ENCODE measurements around the gene PREX1.

Gene PREX1

GRCh38 chr20:48743807-48744206, 84.0 kb downstream of the PREX1 start:
- TF ChIP-seq GLIS3 (CRISPR knock-in tag; IDR thresholded peaks at IDR 0.05) (no peak), PPARA (CRISPR knock-in tag; IDR thresholded peaks at IDR 0.05; ENCODE audit: borderline replicate concordance) (no peak), RARB (CRISPR knock-in tag; IDR thresholded peaks at IDR 0.05) (no peak), BACH2 (CRISPR knock-in tag; IDR thresholded peaks at IDR 0.05; ENCODE audit: borderline replicate concordance) (no peak), ISL1 (CRISPR knock-in tag; IDR thresholded peaks at IDR 0.05) (no peak), ZFP3 (CRISPR knock-in tag; IDR thresholded peaks at IDR 0.05) (no peak), TOX (CRISPR knock-in tag; IDR thresholded peaks at IDR 0.05; ENCODE audit: borderline replicate concordance) (no peak), ZNF70 (CRISPR knock-in tag; IDR thresholded peaks at IDR 0.05) (no peak), ARNTL (CRISPR knock-in tag; IDR thresholded peaks at IDR 0.05; ENCODE audit: borderline replicate concordance, low read depth) (no peak)
- TF ChIP-seq, protein P1, sequence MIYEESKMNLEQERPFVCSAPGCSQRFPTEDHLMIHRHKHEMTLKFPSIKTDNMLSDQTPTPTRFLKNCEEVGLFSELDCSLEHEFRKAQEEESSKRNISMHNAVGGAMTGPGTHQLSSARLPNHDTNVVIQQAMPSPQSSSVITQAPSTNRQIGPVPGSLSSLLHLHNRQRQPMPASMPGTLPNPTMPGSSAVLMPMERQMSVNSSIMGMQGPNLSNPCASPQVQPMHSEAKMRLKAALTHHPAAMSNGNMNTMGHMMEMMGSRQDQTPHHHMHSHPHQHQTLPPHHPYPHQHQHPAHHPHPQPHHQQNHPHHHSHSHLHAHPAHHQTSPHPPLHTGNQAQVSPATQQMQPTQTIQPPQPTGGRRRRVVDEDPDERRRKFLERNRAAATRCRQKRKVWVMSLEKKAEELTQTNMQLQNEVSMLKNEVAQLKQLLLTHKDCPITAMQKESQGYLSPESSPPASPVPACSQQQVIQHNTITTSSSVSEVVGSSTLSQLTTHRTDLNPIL (CRISPR knock-in tag; IDR thresholded peaks at IDR 0.05; ENCODE audit: low read depth) = no peak
- ATAC-seq = no peak

DNA sequence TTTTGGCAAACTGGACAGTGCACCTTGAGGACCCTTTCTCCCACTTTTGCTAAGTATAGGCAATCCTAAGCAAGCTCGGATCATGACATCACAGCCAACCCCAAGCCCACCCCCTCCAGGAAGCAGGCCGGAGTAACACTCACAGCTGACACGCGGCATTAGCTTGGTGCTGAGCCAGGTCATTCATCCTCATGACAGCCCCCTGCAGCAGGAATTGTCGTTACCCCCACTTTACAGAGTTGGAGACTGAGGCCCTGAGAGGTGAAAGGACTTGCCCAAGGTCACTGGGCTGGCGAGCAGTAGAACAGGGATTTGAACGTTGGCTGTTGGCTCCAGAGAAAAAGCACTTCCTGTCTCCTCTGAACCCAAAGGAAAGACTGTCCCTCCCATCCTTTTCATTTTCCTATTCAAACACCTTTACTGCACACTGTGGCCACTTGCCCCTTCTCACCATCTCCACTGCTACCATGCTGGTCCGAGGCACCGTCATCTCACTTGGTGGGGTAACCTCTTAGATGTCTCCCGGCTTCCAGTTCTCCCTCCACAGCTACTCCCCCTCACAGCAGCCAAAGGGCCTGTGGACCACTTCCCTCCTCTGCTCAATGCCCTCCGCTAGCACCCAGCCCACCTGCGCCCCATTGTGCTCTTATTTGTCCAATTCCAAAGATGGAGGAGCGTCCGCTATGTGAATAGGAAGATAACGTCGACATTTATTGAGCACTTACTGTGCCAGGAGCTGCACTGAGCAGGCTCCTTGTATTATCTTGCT, 84.7 kb downstream of the PREX1 start:
- TF ChIP-seq ISL1 (CRISPR knock-in tag; IDR thresholded peaks at IDR 0.05) = no peak
- no peak for TF ChIP-seq ARNTL (CRISPR knock-in tag; IDR thresholded peaks at IDR 0.05; ENCODE audit: borderline replicate concordance, low read depth)
- TF ChIP-seq, protein P1 (CRISPR knock-in tag; IDR thresholded peaks at IDR 0.05; ENCODE audit: low read depth) = no peak
- no peak for TF ChIP-seq SNAI2 (CRISPR knock-in tag; IDR thresholded peaks at IDR 0.05)
- TF ChIP-seq GLIS3 (CRISPR knock-in tag; IDR thresholded peaks at IDR 0.05) = no peak
- TF ChIP-seq, protein P2, sequence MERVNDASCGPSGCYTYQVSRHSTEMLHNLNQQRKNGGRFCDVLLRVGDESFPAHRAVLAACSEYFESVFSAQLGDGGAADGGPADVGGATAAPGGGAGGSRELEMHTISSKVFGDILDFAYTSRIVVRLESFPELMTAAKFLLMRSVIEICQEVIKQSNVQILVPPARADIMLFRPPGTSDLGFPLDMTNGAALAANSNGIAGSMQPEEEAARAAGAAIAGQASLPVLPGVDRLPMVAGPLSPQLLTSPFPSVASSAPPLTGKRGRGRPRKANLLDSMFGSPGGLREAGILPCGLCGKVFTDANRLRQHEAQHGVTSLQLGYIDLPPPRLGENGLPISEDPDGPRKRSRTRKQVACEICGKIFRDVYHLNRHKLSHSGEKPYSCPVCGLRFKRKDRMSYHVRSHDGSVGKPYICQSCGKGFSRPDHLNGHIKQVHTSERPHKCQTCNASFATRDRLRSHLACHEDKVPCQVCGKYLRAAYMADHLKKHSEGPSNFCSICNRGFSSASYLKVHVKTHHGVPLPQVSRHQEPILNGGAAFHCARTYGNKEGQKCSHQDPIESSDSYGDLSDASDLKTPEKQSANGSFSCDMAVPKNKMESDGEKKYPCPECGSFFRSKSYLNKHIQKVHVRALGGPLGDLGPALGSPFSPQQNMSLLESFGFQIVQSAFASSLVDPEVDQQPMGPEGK (CRISPR knock-in tag; IDR thresholded peaks at IDR 0.05; ENCODE audit: borderline replicate concordance) = no peak
- TF ChIP-seq ESRRG (CRISPR knock-in tag; IDR thresholded peaks at IDR 0.05) = no peak
- no peak for TF ChIP-seq CSDC2 (CRISPR knock-in tag; IDR thresholded peaks at IDR 0.05)
- no peak for TF ChIP-seq ZNF565 (CRISPR knock-in tag; conservative IDR thresholded peaks at IDR 0.05; ENCODE audit: low read depth)
- ATAC-seq = no peak

DNA sequence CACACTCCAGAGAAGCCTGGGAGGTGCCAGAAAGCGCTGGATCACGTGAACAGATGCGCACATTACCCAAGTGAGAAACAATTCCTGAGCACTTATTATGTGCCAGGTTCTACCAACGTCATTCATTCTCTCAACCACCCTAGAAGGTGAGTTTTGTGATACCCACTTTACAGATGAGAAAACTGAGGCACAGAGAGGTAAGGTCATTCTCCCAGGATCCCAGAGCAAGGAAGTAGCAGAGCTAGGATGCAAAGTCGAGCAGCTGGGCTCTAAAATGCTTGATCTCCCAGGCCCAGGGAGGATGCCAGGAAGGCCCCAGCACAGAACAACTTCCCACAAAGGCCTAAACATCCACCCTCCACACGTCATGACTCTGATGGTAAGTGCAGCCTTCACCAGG, 85.6 kb downstream of the PREX1 start:
- TF ChIP-seq, protein P3, sequence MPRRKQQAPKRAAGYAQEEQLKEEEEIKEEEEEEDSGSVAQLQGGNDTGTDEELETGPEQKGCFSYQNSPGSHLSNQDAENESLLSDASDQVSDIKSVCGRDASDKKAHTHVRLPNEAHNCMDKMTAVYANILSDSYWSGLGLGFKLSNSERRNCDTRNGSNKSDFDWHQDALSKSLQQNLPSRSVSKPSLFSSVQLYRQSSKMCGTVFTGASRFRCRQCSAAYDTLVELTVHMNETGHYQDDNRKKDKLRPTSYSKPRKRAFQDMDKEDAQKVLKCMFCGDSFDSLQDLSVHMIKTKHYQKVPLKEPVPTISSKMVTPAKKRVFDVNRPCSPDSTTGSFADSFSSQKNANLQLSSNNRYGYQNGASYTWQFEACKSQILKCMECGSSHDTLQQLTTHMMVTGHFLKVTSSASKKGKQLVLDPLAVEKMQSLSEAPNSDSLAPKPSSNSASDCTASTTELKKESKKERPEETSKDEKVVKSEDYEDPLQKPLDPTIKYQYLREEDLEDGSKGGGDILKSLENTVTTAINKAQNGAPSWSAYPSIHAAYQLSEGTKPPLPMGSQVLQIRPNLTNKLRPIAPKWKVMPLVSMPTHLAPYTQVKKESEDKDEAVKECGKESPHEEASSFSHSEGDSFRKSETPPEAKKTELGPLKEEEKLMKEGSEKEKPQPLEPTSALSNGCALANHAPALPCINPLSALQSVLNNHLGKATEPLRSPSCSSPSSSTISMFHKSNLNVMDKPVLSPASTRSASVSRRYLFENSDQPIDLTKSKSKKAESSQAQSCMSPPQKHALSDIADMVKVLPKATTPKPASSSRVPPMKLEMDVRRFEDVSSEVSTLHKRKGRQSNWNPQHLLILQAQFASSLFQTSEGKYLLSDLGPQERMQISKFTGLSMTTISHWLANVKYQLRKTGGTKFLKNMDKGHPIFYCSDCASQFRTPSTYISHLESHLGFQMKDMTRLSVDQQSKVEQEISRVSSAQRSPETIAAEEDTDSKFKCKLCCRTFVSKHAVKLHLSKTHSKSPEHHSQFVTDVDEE (CRISPR knock-in tag; IDR thresholded peaks at IDR 0.05) = no peak
- no peak for TF ChIP-seq ESRRG (CRISPR knock-in tag; IDR thresholded peaks at IDR 0.05)
- no peak for TF ChIP-seq GLIS3 (CRISPR knock-in tag; IDR thresholded peaks at IDR 0.05)
- no peak for TF ChIP-seq TCF4 (CRISPR knock-in tag; IDR thresholded peaks at IDR 0.05; ENCODE audit: borderline replicate concordance)
- no peak for TF ChIP-seq ZNF565 (CRISPR knock-in tag; conservative IDR thresholded peaks at IDR 0.05; ENCODE audit: low read depth)
- no peak for TF ChIP-seq OSR1 (CRISPR knock-in tag; IDR thresholded peaks at IDR 0.05)
- TF ChIP-seq, protein P1 (CRISPR knock-in tag; IDR thresholded peaks at IDR 0.05; ENCODE audit: low read depth) = no peak
- no peak for TF ChIP-seq ARNTL (CRISPR knock-in tag; IDR thresholded peaks at IDR 0.05; ENCODE audit: borderline replicate concordance, low read depth)
- TF ChIP-seq SNAI2 (CRISPR knock-in tag; IDR thresholded peaks at IDR 0.05) = no peak
- no peak for TF ChIP-seq ISL1 (CRISPR knock-in tag; IDR thresholded peaks at IDR 0.05)
- TF ChIP-seq ZFP3 (CRISPR knock-in tag; IDR thresholded peaks at IDR 0.05) = no peak
- TF ChIP-seq BACH2 (CRISPR knock-in tag; IDR thresholded peaks at IDR 0.05; ENCODE audit: borderline replicate concordance) = no peak
- TF ChIP-seq ZFP30 (CRISPR knock-in tag; IDR thresholded peaks at IDR 0.05) = no peak
- TF ChIP-seq, protein P2 (CRISPR knock-in tag; IDR thresholded peaks at IDR 0.05; ENCODE audit: borderline replicate concordance) = no peak
- TF ChIP-seq, protein P4, sequence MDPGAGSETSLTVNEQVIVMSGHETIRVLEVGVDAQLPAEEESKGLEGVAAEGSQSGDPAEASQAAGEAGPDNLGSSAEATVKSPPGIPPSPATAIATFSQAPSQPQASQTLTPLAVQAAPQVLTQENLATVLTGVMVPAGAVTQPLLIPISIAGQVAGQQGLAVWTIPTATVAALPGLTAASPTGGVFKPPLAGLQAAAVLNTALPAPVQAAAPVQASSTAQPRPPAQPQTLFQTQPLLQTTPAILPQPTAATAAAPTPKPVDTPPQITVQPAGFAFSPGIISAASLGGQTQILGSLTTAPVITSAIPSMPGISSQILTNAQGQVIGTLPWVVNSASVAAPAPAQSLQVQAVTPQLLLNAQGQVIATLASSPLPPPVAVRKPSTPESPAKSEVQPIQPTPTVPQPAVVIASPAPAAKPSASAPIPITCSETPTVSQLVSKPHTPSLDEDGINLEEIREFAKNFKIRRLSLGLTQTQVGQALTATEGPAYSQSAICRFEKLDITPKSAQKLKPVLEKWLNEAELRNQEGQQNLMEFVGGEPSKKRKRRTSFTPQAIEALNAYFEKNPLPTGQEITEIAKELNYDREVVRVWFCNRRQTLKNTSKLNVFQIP (CRISPR knock-in tag; IDR thresholded peaks at IDR 0.05; ENCODE audit: borderline replicate concordance, low read depth) = no peak
- no peak for TF ChIP-seq PPARA (CRISPR knock-in tag; IDR thresholded peaks at IDR 0.05; ENCODE audit: borderline replicate concordance)
- no peak for ATAC-seq
